A549 (cell line): ENCODE data around the gene ECE1.

Experiments
- BHLHE40 ChIP-seq: IDR thresholded peaks from 2 replicates; pipeline ENCODE4 v1.6.1; 2012; ENCODE audit warnings: low read depth, low read length, inconsistent platforms
- CBX2 ChIP-seq: fragments of 200-600 bp; sonication (generic); IDR thresholded peaks from 2 replicates; pipeline ENCODE4 v1.6.1; 2016; ENCODE audit warnings: low read depth, mild to moderate bottlenecking, borderline replicate concordance
- CEBPB ChIP-seq, 2 experiments: fragments of >200 bp in 1 of 2; sonication (Bioruptor Twin) in 1 of 2; formaldehyde crosslinking in 1 of 2; IDR thresholded peaks; 2 replicates each; pipeline ENCODE4 v1.6.1; 2012 to 2016
- CHD4 ChIP-seq: fragments of 200-600 bp; sonication (generic); IDR thresholded peaks from 2 replicates; pipeline ENCODE4 v1.6.1; 2016; ENCODE audit warnings: antibody characterized with exemption, mild to moderate bottlenecking, borderline replicate concordance
- CTCF ChIP-seq: fragments of >200 bp; sonication (Bioruptor Twin); formaldehyde crosslinking; IDR thresholded peaks from 3 replicates; pipeline ENCODE4 v1.5.1; 2016
- ELK1 ChIP-seq: fragments of 150-350 bp; IDR thresholded peaks from 2 replicates; pipeline ENCODE4 v1.6.1; 2014; ENCODE audit warnings: low read depth, mild to moderate bottlenecking, low read length
- EP300 ChIP-seq, 2 experiments: fragments of >200 bp; sonication (Bioruptor Twin); formaldehyde crosslinking; IDR thresholded peaks; 2 replicates in 1 of 2; 3 replicates in 1 of 2; pipeline ENCODE4 v1.6.1; 2016 to 2017
- HDAC2 ChIP-seq: fragments of 200-600 bp; sonication (generic); IDR thresholded peaks from 2 replicates; pipeline ENCODE4 v1.6.1; 2016
- MAX ChIP-seq: IDR thresholded peaks from 2 replicates; pipeline ENCODE4 v1.6.1; 2012
- POLR2A ChIP-seq: IDR thresholded peaks from 2 replicates; pipeline ENCODE4 v1.6.1; 2012; ENCODE audit warnings: mild to moderate bottlenecking, low read length
- RARB ChIP-seq: fragments of 250-450 bp; sonication (Bioruptor Pico); IDR thresholded peaks from 2 replicates; pipeline ENCODE4 v1.8.0; 2021; ENCODE audit warnings: mild to moderate bottlenecking, moderate library complexity
- RFX5 ChIP-seq: fragments of 450-650 bp; IDR thresholded peaks from 2 replicates; pipeline ENCODE4 v1.7.1; 2014; ENCODE audit warnings: antibody characterized with exemption, mild to moderate bottlenecking, moderate library complexity
- SMC3 ChIP-seq: fragments of >200 bp; sonication (Bioruptor Twin); formaldehyde crosslinking; IDR thresholded peaks from 3 replicates; pipeline ENCODE4 v1.6.1; 2018; ENCODE audit warnings: inconsistent platforms
- TP53 ChIP-seq: fragments of 250-450 bp; sonication (Bioruptor Pico); IDR thresholded peaks from 2 replicates; pipeline ENCODE4 v1.5.0; 2021; ENCODE audit warnings: mild to moderate bottlenecking, moderate library complexity

GRCh38 chr1:21296509-21297354 is 6.5 kb upstream of the ECE1 start:
- TF ChIP-seq HDAC2, result no peak
- no peak for TF ChIP-seq SMC3
- no peak for TF ChIP-seq BHLHE40
- no peak for TF ChIP-seq ELK1
- no peak for TF ChIP-seq MAX
- TF ChIP-seq RARB, result no peak
- no peak for TF ChIP-seq TP53 (CRISPR knock-in tag)
- TF ChIP-seq POLR2A, result no peak
- TF ChIP-seq CTCF, result no peak
- no peak for TF ChIP-seq CEBPB (IDR thresholded peaks at IDR 0.05)
- TF ChIP-seq CBX2, result no peak
- no peak for TF ChIP-seq CHD4
- TF ChIP-seq EP300 (IDR thresholded peaks at IDR 0.05), result no peak
- no peak for TF ChIP-seq RFX5
